K562 (cell line): ENCODE results near the gene COL8A2. TPM values are rescaled to one million over a fixed set of nuclear protein-coding genes. Genes with fewer than 3 reads are reported as not detected.

Experiments used
- ARID2 ChIP-seq: fragments of 450-650 bp; IDR thresholded peaks from 2 replicates; pipeline ENCODE4 v1.6.1; 2017; ENCODE audit warnings: antibody characterized with exemption, mild to moderate bottlenecking
- DNMT1 ChIP-seq: fragments of 450-650 bp; IDR thresholded peaks from 2 replicates; pipeline ENCODE4 v1.6.1; 2016; ENCODE audit warnings: antibody characterized with exemption, mild to moderate bottlenecking
- EP400 ChIP-seq: fragments of 450-650 bp; IDR thresholded peaks from 2 replicates; pipeline ENCODE4 v1.6.1; 2017; ENCODE audit warnings: antibody characterized with exemption, mild to moderate bottlenecking, moderate library complexity
- GATAD2B ChIP-seq: fragments of 450-650 bp; IDR thresholded peaks from 2 replicates; pipeline ENCODE4 v1.6.1; 2017; ENCODE audit warnings: mild to moderate bottlenecking, borderline replicate concordance
- HDAC3 ChIP-seq: fragments of 450-650 bp; IDR thresholded peaks from 2 replicates; pipeline ENCODE4 v1.6.1; 2018; ENCODE audit warnings: borderline replicate concordance, mild to moderate bottlenecking, moderate library complexity; ENCODE audit not compliant: partially characterized antibody
- HSF4 ChIP-seq: fragments of 250-450 bp; sonication (Bioruptor Pico); IDR thresholded peaks from 2 replicates; pipeline ENCODE4 v2.1.2; 2022; ENCODE audit warnings: mild to moderate bottlenecking, moderate library complexity, borderline replicate concordance
- ILF3 ChIP-seq: fragments of 450-650 bp; IDR thresholded peaks from 2 replicates; pipeline ENCODE4 v1.6.1; 2018; ENCODE audit warnings: antibody characterized with exemption, mild to moderate bottlenecking, moderate library complexity, borderline replicate concordance
- ILK ChIP-seq: fragments of 450-650 bp; IDR thresholded peaks from 2 replicates; pipeline ENCODE4 v1.6.1; 2016; ENCODE audit warnings: missing genetic modification characterization, low read depth, mild to moderate bottlenecking, missing compliant biosample characterization, moderate library complexity, borderline replicate concordance
- KLF10 ChIP-seq: fragments of 250-450 bp; sonication (Bioruptor Pico); IDR thresholded peaks from 2 replicates; pipeline ENCODE4 v1.6.1; 2021; ENCODE audit warnings: matching md5 sums
- MEIS2 ChIP-seq: fragments of 450-650 bp; IDR thresholded peaks from 2 replicates; pipeline ENCODE4 v1.6.1; 2014; ENCODE audit warnings: mild to moderate bottlenecking; ENCODE audit not compliant: partially characterized antibody
- NR2C1 ChIP-seq, 2 experiments: fragments of 450-650 bp; IDR thresholded peaks; 2 replicates each; pipeline ENCODE4 v1.6.1; 2017; ENCODE audit warnings: mild to moderate bottlenecking in 2 of 2, antibody characterized with exemption in 1 of 2, inconsistent platforms in 1 of 2, missing compliant biosample characterization in 1 of 2, missing genetic modification characterization in 1 of 2
- POLR2H ChIP-seq: IDR thresholded peaks from 2 replicates; pipeline ENCODE4 v1.6.1; 2016; ENCODE audit warnings: missing genetic modification characterization, low read depth, mild to moderate bottlenecking, control low read depth, missing compliant biosample characterization, moderate library complexity
- RFX5 ChIP-seq: IDR thresholded peaks from 2 replicates; pipeline ENCODE4 v1.6.1; 2011; ENCODE audit warnings: low read depth, mild to moderate bottlenecking, improper control_type of control experiment, low read length
- TCF3 ChIP-seq: sonication (generic); formaldehyde crosslinking; IDR thresholded peaks from 2 replicates; pipeline ENCODE4 v1.4.0; 2020; ENCODE audit warnings: mild to moderate bottlenecking, missing genetic modification reagents
- ZNF239 ChIP-seq: fragments of 250-450 bp; sonication (Bioruptor Pico); IDR thresholded peaks from 2 replicates; pipeline ENCODE4 v1.4.0; 2020; ENCODE audit warnings: mild to moderate bottlenecking
- ZNF274 ChIP-seq: IDR thresholded peaks from 2 replicates; pipeline ENCODE4 v1.6.1; 2011; ENCODE audit warnings: low read depth, mild to moderate bottlenecking, low read length, moderate library complexity, borderline replicate concordance
- ZNF583 ChIP-seq: fragments of 250-450 bp; sonication (Bioruptor Pico); IDR thresholded peaks from 2 replicates; pipeline ENCODE4 v1.4.0; 2020
- ZNF77 ChIP-seq: fragments of 250-450 bp; sonication (Bioruptor Pico); IDR thresholded peaks from 2 replicates; pipeline ENCODE4 v1.5.0; 2020
- polyA plus RNA-seq, 8 experiments: library from polyadenylated mRNA; depleted of rRNA in 4 of 8; stranded (reverse) in 5 of 8; unstranded in 3 of 8; fragments of >200 nt; fragmentation: Nextera tagmentation in 2 of 8; fragmentation: Illumina TruSeq in 1 of 8; extraction: Ambion mirVana in 2 of 8; extraction: Trizol in 1 of 8; gene quantifications; 2 replicates each; pipeline versions ENCODE4 v1.2.1 to v1.2.3, GENCODE V29; 2011 to 2014; ENCODE audit warnings: inconsistent platforms in 1 of 8, missing spikeins in 1 of 8
- total RNA-seq, 7 experiments: library from RNA; depleted of rRNA in 6 of 7; stranded (reverse); fragments of >200 nt in 6 of 7; fragmentation: Illumina TruSeq in 2 of 7; extraction: Trizol in 2 of 7; gene quantifications; 2 replicates each; pipeline versions ENCODE4 v1.2.1 to v1.2.3, GENCODE V29; 2011 to 2021; ENCODE audit warnings: low replicate concordance in 1 of 7
- TF ChIP-seq, protein P1 (sequence below): fragments of 450-650 bp; IDR thresholded peaks from 2 replicates; pipeline ENCODE4 v1.6.1; 2016; ENCODE audit warnings: antibody characterized with exemption
- TF ChIP-seq, protein P2 (sequence below): sonication (generic); formaldehyde crosslinking; IDR thresholded peaks from 2 replicates; pipeline ENCODE4 v1.8.0; 2022; ENCODE audit warnings: missing genetic modification reagents, mild to moderate bottlenecking, moderate library complexity, borderline replicate concordance
- TF ChIP-seq, protein P3 (sequence below): sonication (generic); formaldehyde crosslinking; IDR thresholded peaks from 2 replicates; pipeline ENCODE4 v1.8.0; 2023; ENCODE audit warnings: missing genetic modification reagents, mild to moderate bottlenecking, borderline replicate concordance

COL8A2 gene
- total and polyA plus RNA-seq, 9 of the 15 experiments (the other 6 are each of a cell fraction or from before 2014, with no cell fraction given), result 0.03 to 0.14 (median 0.04) TPM; not detected in 5

DNA sequence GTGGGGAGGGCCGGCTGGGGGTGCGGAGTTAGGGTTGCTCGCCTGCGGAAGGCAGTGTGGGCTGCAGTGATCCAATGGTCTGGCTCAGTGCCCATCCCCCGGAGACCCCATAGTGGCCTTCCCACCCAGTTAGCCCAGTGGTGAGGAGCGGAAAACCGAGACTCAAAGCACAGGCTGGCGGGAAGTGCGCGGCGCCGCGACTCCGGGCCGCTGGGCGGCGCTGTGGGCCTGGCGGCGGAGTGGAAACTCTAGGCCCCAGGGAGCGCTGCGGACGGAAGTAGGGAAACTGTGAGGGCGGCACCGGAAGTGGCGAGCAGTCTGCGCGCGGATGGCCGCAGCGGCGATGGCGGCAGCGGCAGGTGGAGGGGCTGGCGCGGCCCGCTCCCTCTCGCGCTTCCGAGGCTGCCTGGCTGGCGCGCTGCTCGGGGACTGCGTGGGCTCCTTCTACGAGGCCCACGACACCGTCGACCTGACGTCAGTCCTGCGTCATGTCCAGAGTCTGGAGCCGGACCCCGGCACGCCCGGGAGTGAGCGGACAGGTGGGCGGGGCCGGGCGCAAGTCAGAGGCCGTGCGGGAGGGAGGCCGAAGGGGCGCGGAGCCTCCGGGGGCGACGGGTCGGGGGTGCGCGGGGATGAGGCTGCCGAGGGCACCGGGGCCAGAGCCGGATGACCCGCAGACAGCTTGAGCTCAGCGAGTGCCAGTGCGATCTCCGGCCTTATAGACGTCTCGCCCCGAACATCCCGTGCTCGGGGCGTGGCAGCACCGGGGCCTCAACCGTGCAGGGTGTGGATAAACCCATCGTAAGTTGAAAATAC lies 36.2 kb downstream of the COL8A2 start, which contains the start of gene ADPRS (continued):
- TF ChIP-seq, protein P1, sequence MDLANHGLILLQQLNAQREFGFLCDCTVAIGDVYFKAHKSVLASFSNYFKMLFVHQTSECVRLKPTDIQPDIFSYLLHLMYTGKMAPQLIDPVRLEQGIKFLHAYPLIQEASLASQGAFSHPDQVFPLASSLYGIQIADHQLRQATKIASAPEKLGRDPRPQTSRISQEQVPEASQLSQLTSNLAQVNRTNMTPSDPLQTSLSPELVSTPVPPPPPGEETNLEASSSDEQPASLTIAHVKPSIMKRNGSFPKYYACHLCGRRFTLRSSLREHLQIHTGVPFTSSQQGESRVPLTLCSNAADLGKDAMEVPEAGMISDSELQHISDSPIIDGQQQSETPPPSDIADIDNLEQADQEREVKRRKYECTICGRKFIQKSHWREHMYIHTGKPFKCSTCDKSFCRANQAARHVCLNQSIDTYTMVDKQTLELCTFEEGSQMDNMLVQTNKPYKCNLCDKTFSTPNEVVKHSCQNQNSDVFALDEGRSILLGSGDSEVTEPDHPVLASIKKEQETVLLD, result peak; percentile 70; the same call in 1 of the 2 replicates
- peak; percentile 67; the same call in 1 of the 2 replicates for TF ChIP-seq ILF3
- TF ChIP-seq, protein P2, sequence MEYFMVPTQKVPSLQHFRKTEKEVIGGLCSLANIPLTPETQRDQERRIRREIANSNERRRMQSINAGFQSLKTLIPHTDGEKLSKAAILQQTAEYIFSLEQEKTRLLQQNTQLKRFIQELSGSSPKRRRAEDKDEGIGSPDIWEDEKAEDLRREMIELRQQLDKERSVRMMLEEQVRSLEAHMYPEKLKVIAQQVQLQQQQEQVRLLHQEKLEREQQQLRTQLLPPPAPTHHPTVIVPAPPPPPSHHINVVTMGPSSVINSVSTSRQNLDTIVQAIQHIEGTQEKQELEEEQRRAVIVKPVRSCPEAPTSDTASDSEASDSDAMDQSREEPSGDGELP (CRISPR knock-in tag), result peak; percentile 91
- TF ChIP-seq MEIS2, result no peak
- TF ChIP-seq RFX5, result no peak
- no peak; the same call in 1 of the 2 replicates for TF ChIP-seq NR2C1 (IDR thresholded peaks at IDR 0.05)
- peak; percentile 53; the same call in 1 of the 2 replicates for TF ChIP-seq NR2C1 (tag; IDR thresholded peaks at IDR 0.05)
- TF ChIP-seq HDAC3, result no peak
- no peak for TF ChIP-seq ZNF77 (CRISPR knock-in tag)
- no peak; the same call in 1 of the 2 replicates for TF ChIP-seq GATAD2B
- no peak for TF ChIP-seq HSF4 (CRISPR knock-in tag)
- TF ChIP-seq DNMT1, result no peak
- no peak; the same call in 1 of the 2 replicates for TF ChIP-seq ZNF274
- peak; percentile 93 for TF ChIP-seq EP400
- TF ChIP-seq, protein P3, sequence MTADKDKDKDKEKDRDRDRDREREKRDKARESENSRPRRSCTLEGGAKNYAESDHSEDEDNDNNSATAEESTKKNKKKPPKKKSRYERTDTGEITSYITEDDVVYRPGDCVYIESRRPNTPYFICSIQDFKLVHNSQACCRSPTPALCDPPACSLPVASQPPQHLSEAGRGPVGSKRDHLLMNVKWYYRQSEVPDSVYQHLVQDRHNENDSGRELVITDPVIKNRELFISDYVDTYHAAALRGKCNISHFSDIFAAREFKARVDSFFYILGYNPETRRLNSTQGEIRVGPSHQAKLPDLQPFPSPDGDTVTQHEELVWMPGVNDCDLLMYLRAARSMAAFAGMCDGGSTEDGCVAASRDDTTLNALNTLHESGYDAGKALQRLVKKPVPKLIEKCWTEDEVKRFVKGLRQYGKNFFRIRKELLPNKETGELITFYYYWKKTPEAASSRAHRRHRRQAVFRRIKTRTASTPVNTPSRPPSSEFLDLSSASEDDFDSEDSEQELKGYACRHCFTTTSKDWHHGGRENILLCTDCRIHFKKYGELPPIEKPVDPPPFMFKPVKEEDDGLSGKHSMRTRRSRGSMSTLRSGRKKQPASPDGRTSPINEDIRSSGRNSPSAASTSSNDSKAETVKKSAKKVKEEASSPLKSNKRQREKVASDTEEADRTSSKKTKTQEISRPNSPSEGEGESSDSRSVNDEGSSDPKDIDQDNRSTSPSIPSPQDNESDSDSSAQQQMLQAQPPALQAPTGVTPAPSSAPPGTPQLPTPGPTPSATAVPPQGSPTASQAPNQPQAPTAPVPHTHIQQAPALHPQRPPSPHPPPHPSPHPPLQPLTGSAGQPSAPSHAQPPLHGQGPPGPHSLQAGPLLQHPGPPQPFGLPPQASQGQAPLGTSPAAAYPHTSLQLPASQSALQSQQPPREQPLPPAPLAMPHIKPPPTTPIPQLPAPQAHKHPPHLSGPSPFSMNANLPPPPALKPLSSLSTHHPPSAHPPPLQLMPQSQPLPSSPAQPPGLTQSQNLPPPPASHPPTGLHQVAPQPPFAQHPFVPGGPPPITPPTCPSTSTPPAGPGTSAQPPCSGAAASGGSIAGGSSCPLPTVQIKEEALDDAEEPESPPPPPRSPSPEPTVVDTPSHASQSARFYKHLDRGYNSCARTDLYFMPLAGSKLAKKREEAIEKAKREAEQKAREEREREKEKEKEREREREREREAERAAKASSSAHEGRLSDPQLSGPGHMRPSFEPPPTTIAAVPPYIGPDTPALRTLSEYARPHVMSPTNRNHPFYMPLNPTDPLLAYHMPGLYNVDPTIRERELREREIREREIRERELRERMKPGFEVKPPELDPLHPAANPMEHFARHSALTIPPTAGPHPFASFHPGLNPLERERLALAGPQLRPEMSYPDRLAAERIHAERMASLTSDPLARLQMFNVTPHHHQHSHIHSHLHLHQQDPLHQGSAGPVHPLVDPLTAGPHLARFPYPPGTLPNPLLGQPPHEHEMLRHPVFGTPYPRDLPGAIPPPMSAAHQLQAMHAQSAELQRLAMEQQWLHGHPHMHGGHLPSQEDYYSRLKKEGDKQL (CRISPR knock-in tag), result no peak
- no peak for TF ChIP-seq POLR2H (tag)
- no peak; the same call in 1 of the 2 replicates for TF ChIP-seq ZNF583 (CRISPR knock-in tag)
- peak; percentile 60 for TF ChIP-seq ZNF239
- TF ChIP-seq TCF3 (CRISPR knock-in tag), result peak; percentile 58; the same call in 1 of the 2 replicates
- no peak for TF ChIP-seq ILK (tag)
- TF ChIP-seq KLF10 (CRISPR knock-in tag), result no peak
- no peak for TF ChIP-seq ARID2
